C4-2B (cell line): Measurements from ENCODE around the gene SLC8A1.

Source experiments
- CTCF ChIP-seq: fragments of 450-650 bp; conservative IDR thresholded peaks from 2 replicates; pipeline ENCODE4 v1.5.1; 2017; ENCODE audit warnings: mild to moderate bottlenecking
- ZFX ChIP-seq: fragments of 450-650 bp; IDR thresholded peaks from 2 replicates; pipeline ENCODE4 v1.6.1; 2017

- TF ChIP-seq CTCF (no peak), ZFX (no peak)
Observed at GRCh38 chr2:40359811-40360210, 92.1 kb downstream of the SLC8A1 start.
